Thyroid gland (tissue), 4 donors: ENCODE results near the gene MRPS24. TPM values are rescaled to one million over a fixed set of nuclear protein-coding genes. Genes with fewer than 3 reads are reported as not detected.
"Not testable (repeated sequence)": the region's sequence is repeated elsewhere in the genome, so short reads cannot be mapped to it uniquely, and the experiment has no call there.

Experiments used
- DNase-seq, 2 donors: peaks; one replicate each; pipeline ENCODE4 v3.0.0-alpha.2; 2019
- H3K27ac ChIP-seq, 3 donors: fragments of 200-600 bp; sonication (generic); 1 replicate in 2 of 3; 2 replicates in 1 of 3; pipeline ENCODE4 v1.5.1; 2016 to 2019; ENCODE audit warnings: mild to moderate bottlenecking in 1 of 3, moderate library complexity in 1 of 3
- H3K27me3 ChIP-seq: fragments of 200-600 bp; sonication (generic); one replicate; pipeline ENCODE4 v1.5.1; 2019
- H3K36me3 ChIP-seq, 2 donors: fragments of 200-600 bp; sonication (generic); one replicate each; pipeline ENCODE4 v1.5.1; 2016 to 2019
- H3K4me1 ChIP-seq, 2 donors: fragments of 200-600 bp; sonication (generic); one replicate each; pipeline ENCODE4 v1.5.1; 2017 to 2019
- H3K4me3 ChIP-seq, 3 donors: fragments of 200-600 bp; sonication (generic); replicated peaks in 1 of 3; 1 replicate in 2 of 3; 2 replicates in 1 of 3; pipeline ENCODE4 v1.5.1; 2016; ENCODE audit warnings: mild to moderate bottlenecking in 1 of 3
- H3K9me3 ChIP-seq: fragments of 200-600 bp; sonication (generic); one replicate; pipeline ENCODE4 v1.5.1; 2017
- CTCF ChIP-seq, 6 experiments: fragments of 200-600 bp in 3 of 6; fragments of 450-650 bp in 3 of 6; sonication (generic) in 3 of 6; IDR thresholded peaks; one replicate each; pipeline ENCODE4 v1.5.1; 2016 to 2019; ENCODE audit warnings: antibody characterized with exemption in 6 of 6, mild to moderate bottlenecking in 2 of 6, inconsistent platforms in 1 of 6, moderate library complexity in 1 of 6
- POLR2A ChIP-seq, 2 donors: fragments of 450-650 bp; IDR thresholded peaks; one replicate each; pipeline ENCODE4 v1.6.1; 2017; ENCODE audit warnings: antibody characterized with exemption in 2 of 2, mild to moderate bottlenecking in 2 of 2, moderate library complexity in 1 of 2
- WGBS, 2 donors: methylation state at CpG; one replicate each; pipeline ENCODE4 v1.1.5; 2017; 5-methylcytosine and 5-hydroxymethylcytosine counted together
- intact Hi-C: fragments of 100-400 bp; cut with DNase I; formaldehyde crosslinking; loops from one replicate; pipeline ENCODE4 v1.15.1; 2023
- total RNA-seq, 4 donors: library from RNA; depleted of rRNA; stranded (reverse); fragments of >200 nt; gene quantifications; one replicate each; pipeline ENCODE4 v1.2.3, GENCODE V29; 2016

The MRPS24 gene
- total RNA-seq, 4 donors from 2014 or later = 52.2 to 110 (median 88.7) TPM

GRCh38 chr7:43905956-43906330, 36.6 kb upstream of the MRPS24 start:
- Histone ChIP-seq H3K36me3 (no peaks in the 10 kb centered on the region), H3K4me1 (peaks cover 16 to 37% of the 10 kb centered on the region in 2 donors), H3K9me3 (no peaks in the 10 kb centered on the region), H3K27me3 (no peaks in the 10 kb centered on the region), H3K27ac (peak overlapping the region; percentile 54 to 82 (median 74)), H3K4me3 (peak overlapping the region in 2 of 3 donors; percentile 30 to 69)
- TF ChIP-seq CTCF (IDR thresholded peaks at IDR 0.05) = no peak
- TF ChIP-seq POLR2A (IDR thresholded peaks at IDR 0.05) = no peak
- intact Hi-C loops = no loop called here
- DNase-seq = peak; percentile 23 to 38
- WGBS, 2 donors = 1 to 2% methylated on average over 13 to 14 of the region's 43 CpGs

GRCh38 chr7:43905209-43905946, 36.1 kb upstream of the MRPS24 start:
- TF ChIP-seq POLR2A (IDR thresholded peaks at IDR 0.05) = no peak
- TF ChIP-seq CTCF (IDR thresholded peaks at IDR 0.05) = no peak
- 34 to 39% methylated on average over 6 to 8 of the region's 8 CpGs for WGBS, 2 donors
- H3K4me3 ChIP-seq = peak overlapping the region in 2 of 3 donors; percentile 30 to 69
- H3K27me3 ChIP-seq = no peaks in the 10 kb centered on the region
- H3K4me1 ChIP-seq = peaks cover 16 to 39% of the 10 kb centered on the region in 2 donors
- H3K36me3 ChIP-seq = no peaks in the 10 kb centered on the region
- DNase-seq = peak; percentile 12 to 19
- peak overlapping the region; percentile 54 to 82 (median 74) for H3K27ac ChIP-seq
- no peaks in the 10 kb centered on the region for H3K9me3 ChIP-seq
- intact Hi-C loops = no loop called here

- H3K27me3 ChIP-seq = no peaks in the 10 kb centered on the region
- 92 to 95% methylated on average over 5 of the region's 5 CpGs for WGBS, 2 donors
- intact Hi-C loops = no loop called here
- no peaks in the 10 kb centered on the region for H3K9me3 ChIP-seq
- no peak for DNase-seq
- H3K36me3 ChIP-seq = no peaks in the 10 kb centered on the region
- no peak for TF ChIP-seq CTCF (IDR thresholded peaks at IDR 0.05)
- TF ChIP-seq POLR2A (IDR thresholded peaks at IDR 0.05) = no peak
- peaks cover 16 to 39% of the 10 kb centered on the region in 2 donors for H3K4me1 ChIP-seq
- peak overlapping the region in 1 of 3 donors; percentile 74 for H3K27ac ChIP-seq
- peak overlapping the region in 1 of 3 donors; percentile 69 for H3K4me3 ChIP-seq
Measured at GRCh38 chr7:43904533-43905208, 35.4 kb upstream of the MRPS24 start.

- Histone ChIP-seq H3K27me3 (no peaks in the 10 kb centered on the region), H3K4me3 (no peak overlapping the region), H3K9me3 (no peaks in the 10 kb centered on the region), H3K4me1 (peaks cover 16 to 39% of the 10 kb centered on the region in 2 donors), H3K27ac (no peak overlapping the region), H3K36me3 (no peaks in the 10 kb centered on the region)
- intact Hi-C loops = no loop called here
- WGBS, 2 donors = 94 to 96% methylated on average over 5 of the region's 5 CpGs
- DNase-seq = no peak
- TF ChIP-seq POLR2A (IDR thresholded peaks at IDR 0.05) = no peak
- no peak for TF ChIP-seq CTCF (IDR thresholded peaks at IDR 0.05)
Measured at GRCh38 chr7:43902542-43903054, 33.3 kb upstream of the MRPS24 start.

- H3K4me1 ChIP-seq = peaks cover 5 to 18% of the 10 kb centered on the region in 2 donors
- H3K27me3 ChIP-seq, H3K27ac ChIP-seq, H3K4me3 ChIP-seq, DNase-seq, H3K36me3 ChIP-seq, intact Hi-C loops, H3K9me3 ChIP-seq: not testable (repeated sequence)
- 97 to 98% methylated on average over 2 of the region's 2 CpGs for WGBS, 2 donors
Measured at GRCh38 chr7:43898571-43898970, 29.3 kb upstream of the MRPS24 start.
